Type B pancreatic cell (in vitro differentiated cells): ENCODE measurements around the gene ATRX. TPM values are rescaled to one million over a fixed set of nuclear protein-coding genes. Genes with fewer than 3 reads are reported as not detected.

ENCODE experiments used
- DNase-seq: peaks from one replicate; pipeline ENCODE4 v3.0.0; 2021; ENCODE audit warnings: mixed read lengths; ENCODE audit not compliant: unreplicated experiment; ENCODE audit errors: extremely low spot score
- H3K27ac Mint-ChIP-seq: 2 replicates; pipeline ENCODE4 v1.8.0; 2021; ENCODE audit warnings: mild to moderate bottlenecking, mixed read lengths
- H3K27me3 Mint-ChIP-seq: 2 replicates; pipeline ENCODE4 v1.8.0; 2021; ENCODE audit warnings: mixed read lengths
- H3K36me3 Mint-ChIP-seq: 2 replicates; pipeline ENCODE4 v1.8.0; 2021; ENCODE audit warnings: mixed read lengths
- H3K4me1 Mint-ChIP-seq: one replicate; pipeline ENCODE4 v1.8.0; 2021; ENCODE audit warnings: mixed read lengths; ENCODE audit not compliant: unreplicated experiment
- H3K4me3 Mint-ChIP-seq: 2 replicates; pipeline ENCODE4 v1.8.0; 2021; ENCODE audit warnings: mild to moderate bottlenecking, mixed read lengths
- H3K9me3 Mint-ChIP-seq: 2 replicates; pipeline ENCODE4 v1.8.0; 2021; ENCODE audit warnings: mixed read lengths
- total RNA-seq: library from RNA; stranded (reverse); gene quantifications from 2 replicates; pipeline ENCODE4 v1.2.1, GENCODE V29; 2021; ENCODE audit warnings: low replicate concordance
- TF ChIP-seq, protein P1 (sequence below): fragments of 200-600 bp; sonication (generic); conservative IDR thresholded peaks from 2 replicates; pipeline ENCODE4 v1.5.0; 2021; ENCODE audit warnings: antibody characterized with exemption, mild to moderate bottlenecking

The ATRX gene
- total RNA-seq, 1 donor from 2014 or later, result 110 TPM

DNA sequence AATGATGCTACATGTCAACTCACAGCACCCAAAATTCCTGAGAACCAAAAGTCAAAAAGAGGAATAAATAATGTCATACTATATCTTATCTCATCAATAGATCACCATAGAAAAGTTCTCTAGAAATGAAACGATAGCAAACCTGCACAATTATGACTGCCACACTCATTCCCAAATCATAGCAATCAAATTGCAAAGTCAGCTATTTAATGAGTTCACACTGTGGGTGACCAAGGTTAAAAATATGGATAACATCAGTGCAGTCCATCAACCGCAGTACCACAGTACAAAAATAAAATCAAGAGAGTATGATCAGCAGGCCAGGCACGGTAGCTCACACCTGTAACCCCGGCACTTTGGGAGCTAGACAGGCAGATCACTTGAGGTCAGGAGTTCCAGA, 62.3 kb downstream of the ATRX start:
- Mint-ChIP-seq H3K27me3 (no peaks in the 10 kb centered on the region), H3K4me1 (no peaks in the 10 kb centered on the region), H3K27ac (no peak overlapping the region), H3K36me3 (peaks cover 14% of the 10 kb centered on the region), H3K4me3 (no peak overlapping the region), H3K9me3 (peaks cover 6% of the 10 kb centered on the region)
- DNase-seq, result no peak
- TF ChIP-seq, protein P1, sequence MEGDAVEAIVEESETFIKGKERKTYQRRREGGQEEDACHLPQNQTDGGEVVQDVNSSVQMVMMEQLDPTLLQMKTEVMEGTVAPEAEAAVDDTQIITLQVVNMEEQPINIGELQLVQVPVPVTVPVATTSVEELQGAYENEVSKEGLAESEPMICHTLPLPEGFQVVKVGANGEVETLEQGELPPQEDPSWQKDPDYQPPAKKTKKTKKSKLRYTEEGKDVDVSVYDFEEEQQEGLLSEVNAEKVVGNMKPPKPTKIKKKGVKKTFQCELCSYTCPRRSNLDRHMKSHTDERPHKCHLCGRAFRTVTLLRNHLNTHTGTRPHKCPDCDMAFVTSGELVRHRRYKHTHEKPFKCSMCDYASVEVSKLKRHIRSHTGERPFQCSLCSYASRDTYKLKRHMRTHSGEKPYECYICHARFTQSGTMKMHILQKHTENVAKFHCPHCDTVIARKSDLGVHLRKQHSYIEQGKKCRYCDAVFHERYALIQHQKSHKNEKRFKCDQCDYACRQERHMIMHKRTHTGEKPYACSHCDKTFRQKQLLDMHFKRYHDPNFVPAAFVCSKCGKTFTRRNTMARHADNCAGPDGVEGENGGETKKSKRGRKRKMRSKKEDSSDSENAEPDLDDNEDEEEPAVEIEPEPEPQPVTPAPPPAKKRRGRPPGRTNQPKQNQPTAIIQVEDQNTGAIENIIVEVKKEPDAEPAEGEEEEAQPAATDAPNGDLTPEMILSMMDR, result no peak

GRCh38 chrX:77719388-77719787, 66.6 kb downstream of the ATRX start:
- H3K27me3 Mint-ChIP-seq, result no peaks in the 10 kb centered on the region
- H3K4me1 Mint-ChIP-seq, result no peaks in the 10 kb centered on the region
- peaks cover 6% of the 10 kb centered on the region for H3K9me3 Mint-ChIP-seq
- H3K27ac Mint-ChIP-seq, result no peak overlapping the region
- no peak overlapping the region for H3K4me3 Mint-ChIP-seq
- TF ChIP-seq, protein P1, result no peak
- peaks cover 15% of the 10 kb centered on the region for H3K36me3 Mint-ChIP-seq
- no peak for DNase-seq

GRCh38 chrX:77704881-77705280, 81.1 kb downstream of the ATRX start:
- Mint-ChIP-seq H3K27ac (no peak overlapping the region), H3K4me3 (no peak overlapping the region), H3K9me3 (no peaks in the 10 kb centered on the region), H3K36me3 (peaks cover 9% of the 10 kb centered on the region), H3K4me1 (no peaks in the 10 kb centered on the region), H3K27me3 (no peaks in the 10 kb centered on the region)
- TF ChIP-seq, protein P1, result no peak
- no peak for DNase-seq

DNA sequence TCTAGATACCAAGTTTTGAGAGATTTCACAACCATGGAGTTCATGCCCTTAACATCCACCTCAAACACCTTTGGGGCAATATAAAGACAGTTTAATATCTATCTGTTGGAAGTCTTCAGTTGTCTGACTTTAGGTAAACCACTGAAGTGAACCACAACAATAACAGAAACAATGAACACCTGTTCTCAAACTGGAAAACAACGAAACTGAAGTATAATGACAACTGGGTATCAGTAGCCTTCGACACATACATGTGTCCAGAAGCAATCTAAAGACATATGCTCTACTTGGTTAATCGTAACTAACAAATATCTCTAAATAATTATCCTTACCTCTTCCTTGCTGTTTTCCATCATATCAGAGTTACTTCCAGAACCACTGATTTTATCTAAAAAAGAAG, 87.8 kb downstream of the ATRX start:
- Mint-ChIP-seq H3K36me3 (peaks cover 6% of the 10 kb centered on the region), H3K27me3 (no peaks in the 10 kb centered on the region), H3K4me3 (no peak overlapping the region), H3K27ac (no peak overlapping the region), H3K9me3 (no peaks in the 10 kb centered on the region), H3K4me1 (no peaks in the 10 kb centered on the region)
- DNase-seq, result no peak
- TF ChIP-seq, protein P1, result no peak

DNA sequence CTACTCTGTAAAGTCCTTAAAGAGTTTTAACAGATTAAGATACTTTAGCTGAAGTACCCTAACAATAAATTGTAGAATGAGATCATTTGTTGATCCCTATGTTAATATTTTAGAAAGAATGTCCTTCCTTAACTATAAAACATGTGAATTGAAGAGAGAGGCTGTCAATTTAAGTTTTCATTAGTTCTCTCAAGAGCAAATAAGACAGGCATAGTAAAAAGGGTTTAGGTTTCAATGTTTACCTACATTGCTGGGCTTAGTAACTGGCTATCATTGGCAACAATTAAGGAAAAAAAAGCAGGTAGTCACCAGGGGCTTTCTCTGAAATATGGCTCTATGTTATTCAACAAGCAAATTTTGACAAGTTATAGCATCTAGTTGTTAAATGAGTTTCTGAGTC, 91.5 kb downstream of the ATRX start:
- H3K4me1 Mint-ChIP-seq, result no peaks in the 10 kb centered on the region
- no peak overlapping the region for H3K4me3 Mint-ChIP-seq

More for the DNA sequence above, 91.5 kb downstream of the ATRX start:
- Mint-ChIP-seq H3K27ac (no peak overlapping the region), H3K9me3 (no peaks in the 10 kb centered on the region), H3K27me3 (no peaks in the 10 kb centered on the region), H3K36me3 (peaks cover 2% of the 10 kb centered on the region)
- no peak for DNase-seq
- TF ChIP-seq, protein P1, result no peak
